Right cardiac atrium (tissue), 5 donors: ENCODE data around the gene EFHD2. TPM values are rescaled to one million over a fixed set of nuclear protein-coding genes. Genes with fewer than 3 reads are reported as not detected.
"Not testable (repeated sequence)": the region's sequence is repeated elsewhere in the genome, so short reads cannot be mapped to it uniquely, and the experiment has no call there.

Experiments
- ATAC-seq, 2 donors: fragments of 200-7000 bp; cut with Tn5 transposase; one replicate each; pipeline versions ENCODE4 v1.8.0 to v1.9.1; 2020; ENCODE audit warnings: moderate library complexity in 2 of 2, mild to moderate bottlenecking in 1 of 2
- DNase-seq, 3 donors: peaks; one replicate each; pipeline ENCODE4 v3.0.0-alpha.2; 2020
- H3K27ac ChIP-seq: one replicate; pipeline ENCODE4 v1.5.1; 2013; ENCODE audit warnings: mild to moderate bottlenecking, low read length, control low read depth, moderate library complexity
- H3K27me3 ChIP-seq: one replicate; pipeline ENCODE4 v1.6.1; 2013; ENCODE audit not compliant: control insufficient read depth, insufficient read depth
- H3K4me1 ChIP-seq: one replicate; pipeline ENCODE4 v1.6.1; 2013; ENCODE audit warnings: low read length; ENCODE audit not compliant: control insufficient read depth, insufficient read depth
- H3K4me3 ChIP-seq: one replicate; pipeline ENCODE4 v1.5.1; 2013; ENCODE audit warnings: low read length, control low read depth
- H3K9me3 ChIP-seq: one replicate; pipeline ENCODE4 v1.6.1; 2013; ENCODE audit warnings: low read length; ENCODE audit not compliant: control insufficient read depth
- WGBS: extraction: QIAGEN DNeasy Blood & Tissue Kit; methylation state at CpG from one replicate; pipeline ENCODE4 v1.1.7; 2013; 5-methylcytosine and 5-hydroxymethylcytosine counted together
- intact Hi-C, 4 donors: fragments of 100-400 bp; cut with DNase I; formaldehyde crosslinking; loops; one replicate each; pipeline versions ENCODE4 v1.11.0 to v1.14.0; 2022 to 2023
- polyA plus RNA-seq: library from polyadenylated mRNA; stranded (reverse); fragments of 200-250 nt; gene quantifications from one replicate; pipeline ENCODE4 v1.2.3, GENCODE V29; 2013
- total RNA-seq, 4 donors: library from RNA; stranded (reverse); fragmentation: NEBNext Ultra II Directional; extraction: Animal tissue kit (Norgen Biotek cat#: 25700); gene quantifications; one replicate each; pipeline ENCODE4 v1.2.1, GENCODE V29; 2021
- donor health status: healthy with polysubstance abuse.
- donor health status: DM: no; HTN: yes; CAD: no.
- donor health status: DM: no; HTN: no; CAD: no.
- donor health status: DM: no; HTN: yes; CAD: no; lungs with severe emphysema.
- donor health status: DM: yes; HTN: yes; CAD: no.

EFHD2 gene
- total and polyA plus RNA-seq, 5 donors = 10.8 to 17.7 (median 13.0) TPM

- ATAC-seq (no peak), DNase-seq (no peak)
- no peaks in the 10 kb centered on the region for H3K27me3 ChIP-seq
- H3K27ac ChIP-seq = no peak overlapping the region
- intact Hi-C loops = no loop called here
- H3K4me3 ChIP-seq = no peak overlapping the region
- no peaks in the 10 kb centered on the region for H3K4me1 ChIP-seq
- WGBS = 86% methylated on average over 8 of the region's 8 CpGs
- no peaks in the 10 kb centered on the region for H3K9me3 ChIP-seq
Observed at GRCh38 chr1:15378729-15379128, 31.0 kb upstream of the EFHD2 start.

GRCh38 chr1:15379151-15379550, 30.5 kb upstream of the EFHD2 start:
- H3K27ac ChIP-seq, DNase-seq, H3K4me1 ChIP-seq, H3K9me3 ChIP-seq, H3K27me3 ChIP-seq, ATAC-seq, intact Hi-C loops, H3K4me3 ChIP-seq: not testable (repeated sequence)
- 54% methylated on average over 8 of the region's 9 CpGs for WGBS

DNA sequence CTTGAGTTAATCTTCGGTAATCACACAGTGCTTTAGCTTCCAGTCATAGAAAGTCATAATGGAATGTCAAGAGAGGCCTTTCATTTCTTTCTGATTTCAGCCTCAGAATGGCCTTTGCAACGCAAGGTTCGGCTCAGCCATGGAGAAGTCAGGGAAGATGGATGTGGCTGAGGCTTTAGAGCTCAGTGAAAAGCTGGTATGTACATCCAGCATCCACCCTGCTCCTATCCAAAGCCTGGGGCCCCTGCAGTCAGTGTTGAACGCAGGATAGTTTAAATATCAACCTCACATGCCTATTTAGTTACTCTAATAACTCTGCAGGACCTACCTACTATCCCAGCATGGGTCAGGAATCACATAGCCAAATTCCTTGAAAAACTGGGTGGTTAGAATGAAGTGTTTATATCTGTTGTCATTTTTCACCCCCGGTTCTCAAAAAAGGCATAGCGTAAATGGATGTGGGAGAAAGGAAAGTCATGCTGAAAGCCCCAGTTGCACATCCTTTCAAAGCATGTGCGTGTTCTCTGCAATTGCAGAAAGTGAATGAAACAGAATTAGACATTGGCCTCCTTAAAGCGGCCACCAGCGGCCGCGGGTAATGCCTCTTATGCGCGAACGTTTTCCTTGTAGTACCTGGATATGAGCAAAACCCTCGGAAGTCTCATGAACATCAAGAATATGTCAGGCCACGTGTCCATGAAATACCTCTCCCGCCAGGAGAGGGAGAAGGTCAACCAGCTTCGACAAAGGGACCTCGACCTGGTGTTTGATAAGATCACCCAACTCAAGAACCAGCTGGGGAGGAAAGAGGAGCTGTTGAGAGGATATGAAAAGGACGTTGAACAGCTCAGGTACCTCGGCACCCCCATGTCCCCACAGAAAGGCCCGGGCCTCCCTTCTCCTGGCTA, 28.8 kb upstream of the EFHD2 start:
- H3K4me1 ChIP-seq = no peaks in the 10 kb centered on the region
- H3K27ac ChIP-seq = no peak overlapping the region
- no peak for DNase-seq
- 91% methylated on average over 22 of the region's 22 CpGs for WGBS
- no peaks in the 10 kb centered on the region for H3K9me3 ChIP-seq
- intact Hi-C loops = no loop called here
- H3K4me3 ChIP-seq = no peak overlapping the region
- no peaks in the 10 kb centered on the region for H3K27me3 ChIP-seq
- ATAC-seq = no peak

- Histone ChIP-seq H3K9me3 (no peaks in the 10 kb centered on the region), H3K4me1 (no peaks in the 10 kb centered on the region), H3K27me3 (no peaks in the 10 kb centered on the region), H3K4me3 (no peak overlapping the region), H3K27ac (no peak overlapping the region)
- 92% methylated on average over 12 of the region's 12 CpGs for WGBS
- intact Hi-C loops = no loop called here
- DNase-seq (no peak), ATAC-seq (no peak)
Observed at GRCh38 chr1:15381805-15382204, 27.9 kb upstream of the EFHD2 start.

- 67% methylated on average over 26 of the region's 26 CpGs for WGBS
- ATAC-seq (peak in 1 of 2 donors; percentile 17), DNase-seq (no peak)
- Histone ChIP-seq H3K27ac (no peak overlapping the region), H3K27me3 (no peaks in the 10 kb centered on the region), H3K4me3 (no peak overlapping the region), H3K9me3 (no peaks in the 10 kb centered on the region), H3K4me1 (no peaks in the 10 kb centered on the region)
- intact Hi-C loops = no loop called here
Observed at GRCh38 chr1:15382601-15383518, 26.8 kb upstream of the EFHD2 start.

- ATAC-seq (no peak), DNase-seq (no peak)
- Histone ChIP-seq H3K27me3 (no peaks in the 10 kb centered on the region), H3K4me1 (no peaks in the 10 kb centered on the region), H3K27ac (no peak overlapping the region), H3K9me3 (no peaks in the 10 kb centered on the region), H3K4me3 (no peak overlapping the region)
- intact Hi-C loops = no loop called here
- 97% methylated on average over 5 of the region's 5 CpGs for WGBS
Observed at GRCh38 chr1:15383810-15384209, 25.9 kb upstream of the EFHD2 start.

DNA sequence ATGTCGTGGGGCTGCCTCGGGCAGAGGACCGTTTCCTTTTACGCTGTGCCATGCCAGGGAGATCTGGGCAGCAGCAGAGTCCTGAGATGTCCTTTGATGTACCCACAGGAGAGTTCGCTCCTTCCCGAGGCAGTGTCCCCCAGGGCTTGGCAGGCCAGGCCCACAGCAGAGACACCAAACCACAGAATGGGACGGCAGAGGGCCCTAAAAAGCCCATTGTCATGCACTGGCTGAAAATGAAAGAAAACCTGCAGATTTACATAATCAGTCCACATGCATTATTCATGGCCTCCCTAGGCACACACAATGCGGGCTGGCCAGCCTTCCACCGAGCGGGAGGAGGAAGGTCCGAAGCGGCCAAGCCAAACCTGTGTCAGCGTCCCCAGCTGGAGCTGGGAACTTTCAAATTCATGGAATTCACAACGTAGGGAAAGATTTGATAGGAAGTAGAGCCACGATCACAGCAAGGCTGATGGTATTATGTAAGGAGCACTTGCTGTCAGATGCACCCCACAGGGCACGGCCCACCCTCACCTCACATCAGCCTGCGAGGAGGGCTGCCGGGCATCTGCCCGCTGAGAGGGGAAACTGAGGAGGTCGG, 25.3 kb upstream of the EFHD2 start:
- Histone ChIP-seq H3K27me3 (no peaks in the 10 kb centered on the region), H3K9me3 (no peaks in the 10 kb centered on the region), H3K27ac (no peak overlapping the region), H3K4me1 (no peaks in the 10 kb centered on the region), H3K4me3 (no peak overlapping the region)
- DNase-seq (no peak), ATAC-seq (peak; percentile 30 to 76)
- WGBS = 59% methylated on average over 20 of the region's 20 CpGs
- intact Hi-C loops = no loop called here

DNA sequence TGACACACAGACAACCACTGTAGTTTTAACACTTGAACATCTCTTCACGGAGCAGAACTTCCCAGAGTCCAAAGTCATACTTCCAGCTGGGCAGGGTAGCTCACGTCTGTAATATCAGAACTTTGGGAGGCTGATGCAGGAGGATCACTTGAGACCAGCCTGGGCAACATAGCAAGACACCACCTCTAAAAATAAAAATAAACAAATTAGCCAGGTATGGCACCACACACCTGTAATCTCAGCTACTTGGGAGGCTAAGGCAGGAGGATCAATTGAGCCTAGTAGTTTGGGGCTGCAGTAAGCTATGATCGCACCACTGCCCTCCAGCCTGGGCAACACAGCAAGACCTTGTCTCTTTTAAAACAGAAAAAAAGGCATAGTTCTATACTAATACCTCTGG, 24.3 kb upstream of the EFHD2 start:
- Histone ChIP-seq H3K4me3 (no peak overlapping the region), H3K9me3 (no peaks in the 10 kb centered on the region), H3K27ac (no peak overlapping the region), H3K27me3 (no peaks in the 10 kb centered on the region), H3K4me1 (no peaks in the 10 kb centered on the region)
- WGBS = 90% methylated on average over 3 of the region's 3 CpGs
- DNase-seq = no peak
- intact Hi-C loops = no loop called here
- ATAC-seq = no peak

- intact Hi-C loops = no loop called here
- H3K4me1 ChIP-seq = no peaks in the 10 kb centered on the region
- H3K27ac ChIP-seq = no peak overlapping the region
- DNase-seq (no peak), ATAC-seq (peak in 1 of 2 donors; percentile 20)
- H3K4me3 ChIP-seq = no peak overlapping the region
- H3K9me3 ChIP-seq = no peaks in the 10 kb centered on the region
- H3K27me3 ChIP-seq = no peaks in the 10 kb centered on the region
- WGBS = 19% methylated on average over 17 of the region's 17 CpGs
Observed at GRCh38 chr1:15386164-15386749, 23.4 kb upstream of the EFHD2 start.

DNA sequence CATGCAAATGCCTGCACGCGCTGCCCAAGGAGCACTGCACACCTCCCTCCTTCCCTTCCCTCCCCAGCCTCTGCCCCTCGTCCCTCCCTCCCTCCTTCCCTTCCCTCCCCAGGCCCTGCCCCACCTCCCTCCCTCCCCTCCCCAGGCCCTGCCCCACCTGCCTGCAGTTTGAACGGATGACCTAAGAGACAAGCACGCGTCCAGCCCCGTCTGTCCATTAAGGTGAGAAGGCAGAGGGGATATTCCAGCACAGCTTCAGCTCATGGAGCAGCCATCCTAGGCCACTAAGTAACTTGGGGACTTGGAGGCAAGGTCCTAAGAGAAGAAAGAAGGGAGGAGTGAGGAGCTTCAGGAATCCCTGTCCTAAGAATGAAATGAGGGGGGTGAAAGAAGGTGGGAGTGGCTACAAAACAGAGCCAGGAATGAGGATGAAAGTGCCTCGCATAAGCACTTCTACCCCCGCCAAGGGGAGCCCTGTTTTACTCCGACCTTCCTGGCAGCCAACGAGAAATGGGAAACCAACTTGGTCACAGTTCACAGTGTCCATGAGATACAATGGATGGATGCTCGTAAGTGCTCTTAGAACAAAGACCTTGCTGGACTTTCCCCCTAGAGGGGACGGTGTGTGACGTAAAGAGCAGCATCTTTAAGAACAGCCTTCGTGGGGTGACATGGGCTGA, 21.3 kb upstream of the EFHD2 start:
- Histone ChIP-seq H3K4me3 (no peak overlapping the region), H3K4me1 (no peaks in the 10 kb centered on the region), H3K9me3 (no peaks in the 10 kb centered on the region), H3K27ac (no peak overlapping the region), H3K27me3 (no peaks in the 10 kb centered on the region)
- ATAC-seq (no peak), DNase-seq (no peak)
- intact Hi-C loops = no loop called here
- WGBS = 68% methylated on average over 15 of the region's 15 CpGs
